Measurements from ENCODE around the gene WIPI1. TPM values are rescaled to one million over a fixed set of nuclear protein-coding genes. Genes with fewer than 3 reads are reported as not detected.

WIPI1 gene
- total RNA-seq, 4 donors from 2014 or later, result 19.3 to 35.1 (median 27.8) TPM

DNA sequence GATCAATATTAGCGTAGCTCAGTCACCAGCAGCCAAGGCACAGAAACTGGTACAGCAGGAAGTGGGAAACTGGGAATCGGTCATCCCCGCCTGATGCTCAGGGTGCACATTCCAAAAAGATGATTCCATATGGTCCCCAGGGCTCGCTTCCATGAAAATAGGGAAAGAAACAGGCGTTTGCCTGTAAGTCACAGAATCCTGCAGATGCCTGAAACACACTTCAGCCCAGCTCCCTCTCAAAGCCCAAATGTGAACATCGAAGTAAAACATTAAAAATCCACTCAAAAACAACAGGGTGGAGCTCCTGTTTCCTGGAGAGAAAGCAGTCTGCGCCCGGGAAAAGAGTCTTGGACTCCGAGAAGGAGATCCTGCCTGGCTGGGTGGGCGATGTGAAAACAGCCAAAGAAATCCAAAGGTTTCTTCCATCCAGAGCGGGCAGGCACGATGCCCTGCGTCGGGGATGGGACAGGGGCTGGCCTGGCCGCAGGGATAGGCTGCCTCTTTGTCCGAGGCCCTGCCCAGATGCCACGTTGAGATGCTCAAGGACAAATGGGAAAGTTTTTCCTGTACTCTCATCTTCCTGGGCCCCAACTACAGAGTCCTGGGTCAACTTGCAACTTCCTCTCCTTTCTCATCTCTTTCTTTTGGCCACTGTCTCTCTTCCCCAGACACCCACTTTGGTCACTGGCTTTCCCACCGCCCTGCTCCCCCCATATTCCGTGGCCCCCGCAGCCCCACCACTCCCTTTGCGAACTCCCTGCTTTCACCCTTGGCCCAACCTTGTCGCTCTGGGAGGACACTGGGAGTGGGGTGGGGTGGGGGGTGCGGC, 743 bp downstream of the WIPI1 start:
- Histone ChIP-seq H3K4me3 (peak overlapping the region; percentile 72), H3K9me3 (no peaks in the 10 kb centered on the region), H3K27me3 (no peaks in the 10 kb centered on the region), H3K27ac (peak overlapping the region; percentile 95), H3K4me1 (peaks cover 60% of the 10 kb centered on the region), H3K36me3 (peaks cover 2% of the 10 kb centered on the region)
- TF ChIP-seq POLR2A (IDR thresholded peaks at IDR 0.05) (peak in 1 of 2 donors; percentile 53), POLR2AphosphoS5 (IDR thresholded peaks at IDR 0.05) (peak in 1 of 3 donors; percentile 28), EP300 (IDR thresholded peaks at IDR 0.05) (no peak)
- peak; percentile 90 for DNase-seq (ENCODE audit: low spot score in 2 of 2)
- WGBS, result 17% methylated on average over 23 of the region's 23 CpGs

DNA sequence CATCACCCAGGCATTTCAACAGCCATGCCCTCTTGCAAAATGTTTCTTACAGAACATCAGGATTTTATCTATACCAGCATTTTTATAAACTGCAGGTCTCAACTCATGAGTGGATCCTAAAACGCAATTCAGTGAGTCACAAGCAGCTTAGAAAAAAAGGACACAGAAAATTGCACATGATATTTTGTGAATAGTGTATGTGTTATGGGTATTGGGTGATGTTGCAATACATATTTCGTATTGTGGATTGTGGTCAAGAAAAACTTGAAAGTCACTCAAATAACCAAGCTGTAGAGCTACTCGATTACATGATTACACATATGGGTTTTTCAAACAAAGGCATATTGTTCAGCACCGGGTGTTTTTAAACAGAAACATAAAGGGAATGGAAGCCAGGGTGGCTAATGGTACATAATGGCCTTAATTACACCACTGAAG, 1.4 kb downstream of the WIPI1 start:
- Histone ChIP-seq H3K4me1 (peaks cover 54% of the 10 kb centered on the region), H3K27ac (peak overlapping the region; percentile 95), H3K9me3 (no peaks in the 10 kb centered on the region), H3K36me3 (peaks cover 9% of the 10 kb centered on the region), H3K4me3 (peak overlapping the region; percentile 72), H3K27me3 (no peaks in the 10 kb centered on the region)
- TF ChIP-seq POLR2AphosphoS5 (IDR thresholded peaks at IDR 0.05) (peak in 1 of 3 donors; percentile 74), POLR2A (IDR thresholded peaks at IDR 0.05) (no peak), EP300 (IDR thresholded peaks at IDR 0.05) (no peak)
- TF ChIP-seq, protein P1, sequence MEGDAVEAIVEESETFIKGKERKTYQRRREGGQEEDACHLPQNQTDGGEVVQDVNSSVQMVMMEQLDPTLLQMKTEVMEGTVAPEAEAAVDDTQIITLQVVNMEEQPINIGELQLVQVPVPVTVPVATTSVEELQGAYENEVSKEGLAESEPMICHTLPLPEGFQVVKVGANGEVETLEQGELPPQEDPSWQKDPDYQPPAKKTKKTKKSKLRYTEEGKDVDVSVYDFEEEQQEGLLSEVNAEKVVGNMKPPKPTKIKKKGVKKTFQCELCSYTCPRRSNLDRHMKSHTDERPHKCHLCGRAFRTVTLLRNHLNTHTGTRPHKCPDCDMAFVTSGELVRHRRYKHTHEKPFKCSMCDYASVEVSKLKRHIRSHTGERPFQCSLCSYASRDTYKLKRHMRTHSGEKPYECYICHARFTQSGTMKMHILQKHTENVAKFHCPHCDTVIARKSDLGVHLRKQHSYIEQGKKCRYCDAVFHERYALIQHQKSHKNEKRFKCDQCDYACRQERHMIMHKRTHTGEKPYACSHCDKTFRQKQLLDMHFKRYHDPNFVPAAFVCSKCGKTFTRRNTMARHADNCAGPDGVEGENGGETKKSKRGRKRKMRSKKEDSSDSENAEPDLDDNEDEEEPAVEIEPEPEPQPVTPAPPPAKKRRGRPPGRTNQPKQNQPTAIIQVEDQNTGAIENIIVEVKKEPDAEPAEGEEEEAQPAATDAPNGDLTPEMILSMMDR (IDR thresholded peaks at IDR 0.05), result no peak
- no peak for DNase-seq (ENCODE audit: low spot score in 2 of 2)
- 26% methylated on average over 4 of the region's 4 CpGs for WGBS

DNA sequence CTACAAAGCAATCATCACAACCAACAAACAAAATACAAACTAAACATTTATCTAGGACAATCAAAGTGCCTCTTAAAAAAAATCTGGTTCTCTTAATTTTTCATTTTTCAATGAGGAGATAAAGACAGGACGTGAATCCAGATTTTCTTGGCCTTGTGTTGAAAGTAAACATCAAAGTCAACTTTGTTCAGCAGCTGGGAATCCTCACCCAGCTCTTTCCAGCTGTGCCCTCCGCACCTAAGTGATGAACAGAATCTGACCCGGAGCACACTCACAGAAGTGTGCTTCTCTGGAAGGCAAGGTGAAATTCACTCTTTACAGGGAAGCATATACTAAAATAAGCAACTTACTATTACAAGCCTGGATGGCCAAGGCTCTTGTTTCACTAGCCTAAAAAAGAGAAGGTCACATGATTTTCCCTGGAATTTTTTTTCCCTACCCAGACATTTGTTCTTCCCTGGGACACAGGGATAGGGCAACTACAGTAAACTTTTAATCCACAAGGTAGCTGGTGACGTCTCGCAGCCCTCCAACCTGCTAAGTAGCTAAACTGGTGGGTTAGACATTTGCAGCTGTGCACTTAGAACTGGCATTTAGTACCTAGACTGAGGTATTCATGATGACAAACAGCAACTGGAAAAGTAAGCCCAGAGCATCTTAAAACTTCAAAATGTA, 3.2 kb downstream of the WIPI1 start:
- H3K4me1 ChIP-seq, result peaks cover 45% of the 10 kb centered on the region
- H3K9me3 ChIP-seq, result no peaks in the 10 kb centered on the region
- H3K36me3 ChIP-seq, result peaks cover 26% of the 10 kb centered on the region
- no peak for TF ChIP-seq EP300 (IDR thresholded peaks at IDR 0.05)
- TF ChIP-seq, protein P1 (IDR thresholded peaks at IDR 0.05), result no peak
- no peak for TF ChIP-seq POLR2AphosphoS5 (IDR thresholded peaks at IDR 0.05)
- no peak for TF ChIP-seq POLR2A (IDR thresholded peaks at IDR 0.05)
- H3K27me3 ChIP-seq, result no peaks in the 10 kb centered on the region
- no peak for DNase-seq (ENCODE audit: low spot score in 2 of 2)
- H3K4me3 ChIP-seq, result no peak overlapping the region
- 85% methylated on average over 5 of the region's 5 CpGs for WGBS
- H3K27ac ChIP-seq, result peak overlapping the region; percentile 95

DNA sequence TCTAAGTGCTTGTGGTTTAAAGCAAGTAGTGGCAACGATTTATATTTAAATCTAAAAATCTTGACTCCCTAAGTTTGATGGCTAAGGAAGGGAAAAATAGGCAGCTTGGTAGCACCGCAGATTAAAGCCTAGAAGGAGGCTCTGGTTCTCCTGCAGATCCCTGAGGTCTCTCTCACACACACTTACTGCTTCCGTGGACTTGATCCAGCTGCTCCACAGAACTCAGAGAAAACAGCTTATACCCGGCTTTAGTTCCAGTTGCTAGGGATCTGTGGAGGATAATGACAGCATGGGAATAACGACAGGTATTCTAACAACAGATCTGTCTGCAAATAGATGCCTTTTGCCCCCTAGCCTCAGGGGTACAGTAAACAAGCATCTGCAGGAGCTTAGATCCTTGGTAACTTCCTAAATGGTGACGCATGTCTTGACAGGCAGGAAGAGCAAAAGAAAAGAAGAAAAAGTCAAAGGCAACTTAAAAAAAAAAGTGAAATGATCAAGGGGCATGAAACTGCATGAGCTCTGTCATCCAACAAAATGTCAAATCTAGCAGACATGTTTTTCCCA, 4.5 kb downstream of the WIPI1 start:
- TF ChIP-seq POLR2A (IDR thresholded peaks at IDR 0.05) (no peak), EP300 (IDR thresholded peaks at IDR 0.05) (no peak), POLR2AphosphoS5 (IDR thresholded peaks at IDR 0.05) (no peak)
- TF ChIP-seq, protein P1 (IDR thresholded peaks at IDR 0.05), result no peak
- WGBS, result 51% methylated on average over 6 of the region's 6 CpGs
- Histone ChIP-seq H3K27ac (peak overlapping the region; percentile 5), H3K4me1 (peaks cover 36% of the 10 kb centered on the region), H3K27me3 (no peaks in the 10 kb centered on the region), H3K4me3 (no peak overlapping the region), H3K9me3 (no peaks in the 10 kb centered on the region), H3K36me3 (peaks cover 38% of the 10 kb centered on the region)
- no peak for DNase-seq (ENCODE audit: low spot score in 2 of 2)

DNA sequence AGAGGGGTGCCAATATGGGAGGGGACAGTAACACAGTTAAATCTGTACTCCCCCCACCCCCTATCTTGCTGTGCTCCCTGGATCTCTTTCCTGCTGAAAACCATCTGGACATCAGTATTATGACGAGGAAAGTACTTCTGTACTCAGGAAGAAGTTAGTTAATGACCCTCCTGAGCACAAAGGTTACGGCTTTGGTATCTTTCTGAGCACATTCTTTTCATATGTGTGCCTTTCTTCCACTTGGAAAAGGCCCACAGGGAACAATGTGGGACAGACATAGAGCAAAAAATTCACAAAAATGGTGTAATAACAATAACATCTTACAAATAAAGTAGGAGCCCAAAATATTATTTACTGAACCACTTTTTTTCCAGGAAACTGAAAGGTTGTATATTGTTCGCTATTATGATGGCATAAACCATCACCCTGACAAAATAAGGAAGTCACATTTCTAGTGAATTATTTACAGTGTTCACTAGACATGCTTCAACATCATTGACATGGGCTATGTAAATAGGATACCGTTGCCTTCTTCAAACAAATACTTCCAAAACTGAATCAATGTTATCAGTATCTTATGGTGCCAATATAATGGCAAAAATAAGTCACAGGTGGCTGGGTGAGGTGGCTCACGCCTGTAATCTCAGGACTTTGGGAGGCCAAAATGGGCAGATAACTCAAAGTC, 5.5 kb downstream of the WIPI1 start:
- TF ChIP-seq, protein P1 (IDR thresholded peaks at IDR 0.05), result no peak
- no peak for TF ChIP-seq POLR2A (IDR thresholded peaks at IDR 0.05)
- TF ChIP-seq EP300 (IDR thresholded peaks at IDR 0.05), result no peak
- TF ChIP-seq POLR2AphosphoS5 (IDR thresholded peaks at IDR 0.05), result no peak
- WGBS, result 92% methylated on average over 5 of the region's 5 CpGs
- Histone ChIP-seq H3K4me3 (no peak overlapping the region), H3K27me3 (no peaks in the 10 kb centered on the region), H3K27ac (no peak overlapping the region), H3K36me3 (peaks cover 41% of the 10 kb centered on the region), H3K4me1 (peaks cover 36% of the 10 kb centered on the region), H3K9me3 (no peaks in the 10 kb centered on the region)
- DNase-seq (ENCODE audit: low spot score in 2 of 2), result no peak

Data from suprapubic skin (tissue), 4 donors.